Urinary bladder (tissue), 4 donors: ENCODE data around the gene CFD. TPM values are rescaled to one million over a fixed set of nuclear protein-coding genes. Genes with fewer than 3 reads are reported as not detected.
"Not testable (repeated sequence)": the region's sequence is repeated elsewhere in the genome, so short reads cannot be mapped to it uniquely, and the experiment has no call there.

Experiments
- DNase-seq: peaks from one replicate; pipeline ENCODE4 v3.0.0-alpha.2; 2015; ENCODE audit errors: extremely low spot score
- H3K27ac ChIP-seq: one replicate; pipeline ENCODE4 v1.5.1; 2013; ENCODE audit warnings: low read depth, mild to moderate bottlenecking, moderate library complexity
- H3K36me3 ChIP-seq: one replicate; pipeline ENCODE4 v1.6.1; 2013; ENCODE audit warnings: mild to moderate bottlenecking, moderate library complexity; ENCODE audit not compliant: insufficient read depth
- H3K4me1 ChIP-seq: one replicate; pipeline ENCODE4 v1.6.1; 2013; ENCODE audit warnings: mild to moderate bottlenecking, moderate library complexity; ENCODE audit not compliant: insufficient read depth
- H3K4me3 ChIP-seq: one replicate; pipeline ENCODE4 v1.5.1; 2013; ENCODE audit warnings: low read depth, low read length
- WGBS: extraction: QIAGEN DNeasy Blood & Tissue Kit; methylation state at CpG from one replicate; pipeline ENCODE4 v1.1.7; 2013; 5-methylcytosine and 5-hydroxymethylcytosine counted together
- polyA plus RNA-seq: library from polyadenylated mRNA; stranded (reverse); fragments of 200-250 nt; gene quantifications from one replicate; pipeline ENCODE4 v1.2.3, GENCODE V29; 2013
- total RNA-seq: library from RNA; depleted of rRNA; stranded (reverse); fragments of >200 nt; gene quantifications from one replicate; pipeline ENCODE4 v1.2.3, GENCODE V29; 2014
- donor health status: healthy with polysubstance abuse.
- donor health status: healthy.

Gene CFD
- total and polyA plus RNA-seq, 2 donors, result 84.4 to 2,164 TPM

GRCh38 chr19:816500-816857 lies 43.0 kb upstream of the CFD start:
- H3K4me1 ChIP-seq, result no peaks in the 10 kb centered on the region
- no peaks in the 10 kb centered on the region for H3K36me3 ChIP-seq
- no peak overlapping the region for H3K4me3 ChIP-seq
- no peak overlapping the region for H3K27ac ChIP-seq
- DNase-seq, result no peak
- WGBS, result 91% methylated on average over 2 of the region's 2 CpGs

GRCh38 chr19:820212-820611 lies 39.3 kb upstream of the CFD start:
- DNase-seq, H3K36me3 ChIP-seq, H3K4me3 ChIP-seq, H3K4me1 ChIP-seq, H3K27ac ChIP-seq: not testable (repeated sequence)
- WGBS, result 88% methylated on average over 5 of the region's 5 CpGs

- no peaks in the 10 kb centered on the region for H3K36me3 ChIP-seq
- H3K4me1 ChIP-seq, result no peaks in the 10 kb centered on the region
- no peak overlapping the region for H3K27ac ChIP-seq
- H3K4me3 ChIP-seq, result peak overlapping the region; percentile 36
- no peak for DNase-seq
- WGBS, result 1% methylated on average over 64 of the region's 64 CpGs
Measured at GRCh38 chr19:821231-821824, 38.1 kb upstream of the CFD start.

GRCh38 chr19:821825-822503 lies 37.5 kb upstream of the CFD start, which contains the start of gene PLPPR3:
TSS of gene PLPPR3 (minus strand) at chr19:821955. CDS start at chr19:821559, 396 bp downstream.
- peak within 1 kb of the TSS; percentile 36 for H3K4me3 ChIP-seq

GRCh38 chr19:823565-824121 lies 35.8 kb upstream of the CFD start:
- 62% methylated on average over 12 of the region's 12 CpGs for WGBS
- no peak overlapping the region for H3K27ac ChIP-seq
- no peaks in the 10 kb centered on the region for H3K36me3 ChIP-seq
- H3K4me3 ChIP-seq, result no peak overlapping the region
- no peaks in the 10 kb centered on the region for H3K4me1 ChIP-seq
- DNase-seq, result no peak

More at GRCh38 chr19:821825-822503, 37.5 kb upstream of the CFD start, which contains the start of gene PLPPR3:
- Histone ChIP-seq H3K36me3 (no peaks in the 10 kb centered on the region), H3K4me1 (no peaks in the 10 kb centered on the region), H3K27ac (no peak within 1 kb of the TSS)
- WGBS, result under 1% methylated on average over 83 of the region's 86 CpGs
- DNase-seq, result no peak

- Histone ChIP-seq H3K4me1 (no peaks in the 10 kb centered on the region), H3K4me3 (no peak overlapping the region), H3K27ac (no peak overlapping the region), H3K36me3 (no peaks in the 10 kb centered on the region)
- no peak for DNase-seq
- WGBS, result 79% methylated on average over 15 of the region's 15 CpGs
Measured at GRCh38 chr19:824885-825284, 34.6 kb upstream of the CFD start.

- H3K4me3 ChIP-seq, result no peak overlapping the region
- no peaks in the 10 kb centered on the region for H3K36me3 ChIP-seq
- 82% methylated on average over 19 of the region's 19 CpGs for WGBS
- no peak overlapping the region for H3K27ac ChIP-seq
- no peaks in the 10 kb centered on the region for H3K4me1 ChIP-seq
- DNase-seq, result no peak
Measured at GRCh38 chr19:825897-826644, 33.4 kb upstream of the CFD start.

GRCh38 chr19:827314-827709 lies 32.2 kb upstream of the CFD start:
- DNase-seq, result no peak
- 90% methylated on average over 11 of the region's 11 CpGs for WGBS
- no peak overlapping the region for H3K27ac ChIP-seq
- no peaks in the 10 kb centered on the region for H3K4me1 ChIP-seq
- H3K36me3 ChIP-seq, result no peaks in the 10 kb centered on the region
- H3K4me3 ChIP-seq, result no peak overlapping the region

- no peak for DNase-seq
- no peaks in the 10 kb centered on the region for H3K36me3 ChIP-seq
- H3K27ac ChIP-seq, result no peak within 1 kb of the TSS
- WGBS, result 67% methylated on average over 33 of the region's 33 CpGs
- H3K4me1 ChIP-seq, result no peaks in the 10 kb centered on the region
- H3K4me3 ChIP-seq, result no peak within 1 kb of the TSS
Measured at GRCh38 chr19:827710-828321, 31.6 kb upstream of the CFD start, which contains the start of gene AZU1. TSS of gene AZU1 (plus strand) at chr19:827837. CDS start at chr19:827847, 10 bp downstream.

GRCh38 chr19:829129-829758 lies 30.2 kb upstream of the CFD start:
- Histone ChIP-seq H3K4me3 (no peak overlapping the region), H3K27ac (no peak overlapping the region), H3K4me1 (no peaks in the 10 kb centered on the region), H3K36me3 (no peaks in the 10 kb centered on the region)
- WGBS, result 71% methylated on average over 18 of the region's 18 CpGs
- DNase-seq, result no peak

GRCh38 chr19:831407-832369 lies 27.8 kb upstream of the CFD start:
- no peaks in the 10 kb centered on the region for H3K4me1 ChIP-seq
- no peak overlapping the region for H3K27ac ChIP-seq
- 63% methylated on average over 38 of the region's 38 CpGs for WGBS
- no peak for DNase-seq
- H3K4me3 ChIP-seq, result no peak overlapping the region
- no peaks in the 10 kb centered on the region for H3K36me3 ChIP-seq

- H3K4me3 ChIP-seq, result no peak overlapping the region
- WGBS, result 68% methylated on average over 24 of the region's 24 CpGs
- no peak overlapping the region for H3K27ac ChIP-seq
- DNase-seq, result no peak
- H3K4me1 ChIP-seq, result no peaks in the 10 kb centered on the region
- no peaks in the 10 kb centered on the region for H3K36me3 ChIP-seq
Measured at GRCh38 chr19:834216-834615, 25.2 kb upstream of the CFD start.
